Anterior cingulate cortex (tissue), 58 donors: ENCODE results near the gene KLHL3.
A peak's percentile ranks its signal among the peaks of the same experiment; 100 is the strongest.

Experiments used
- DNase-seq, 58 donors: peaks; one replicate each; lab custom pipeline; 2025; lab: John Stamatoyannopoulos, UW

KLHL3 gene

DNA sequence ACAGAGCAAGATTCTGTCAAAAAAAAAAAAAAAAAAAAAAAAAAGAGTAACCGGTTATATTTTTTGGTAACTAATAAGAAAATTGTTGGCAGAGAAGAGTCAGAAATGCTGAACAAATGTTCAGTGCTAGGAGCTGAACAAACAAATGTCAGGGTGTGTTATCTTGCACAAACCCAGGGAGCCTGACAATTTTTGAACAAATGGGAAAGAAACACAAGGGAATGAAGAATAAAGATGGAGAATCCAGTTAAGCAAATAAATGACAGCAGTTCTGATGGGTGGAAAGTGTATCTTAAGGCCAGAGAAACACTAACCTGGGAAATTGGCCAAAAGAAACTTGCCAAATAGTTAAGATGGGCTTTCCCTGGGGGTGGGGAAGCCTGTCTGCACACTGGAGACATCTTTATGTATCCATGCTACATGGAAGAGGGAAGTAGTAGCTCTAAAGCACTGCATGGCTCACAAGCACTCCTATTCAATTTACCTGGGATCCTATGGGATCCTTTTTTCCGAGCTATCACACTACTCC lies 23.7 kb downstream of the KLHL3 start:
- no peak for DNase-seq

DNA sequence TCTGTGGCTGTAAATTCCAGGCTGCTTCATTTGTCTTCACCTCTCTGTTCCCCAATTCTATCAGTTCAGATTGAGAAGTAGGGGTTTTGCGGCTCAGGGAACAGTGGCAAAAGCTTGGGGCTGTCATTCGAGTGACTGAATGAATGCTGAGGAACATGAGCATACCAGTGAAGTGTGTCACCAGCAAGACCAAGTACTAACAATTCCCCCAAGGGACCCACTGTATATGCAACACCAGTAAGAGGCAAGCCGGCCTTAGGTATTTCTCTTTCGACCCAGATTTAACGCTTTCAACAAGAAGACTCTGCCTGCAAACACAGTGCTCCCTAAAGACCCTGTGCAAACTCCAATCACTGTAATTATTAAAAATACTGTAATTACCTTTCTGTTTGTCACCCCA lies 25.8 kb downstream of the KLHL3 start:
- no peak for DNase-seq

DNA sequence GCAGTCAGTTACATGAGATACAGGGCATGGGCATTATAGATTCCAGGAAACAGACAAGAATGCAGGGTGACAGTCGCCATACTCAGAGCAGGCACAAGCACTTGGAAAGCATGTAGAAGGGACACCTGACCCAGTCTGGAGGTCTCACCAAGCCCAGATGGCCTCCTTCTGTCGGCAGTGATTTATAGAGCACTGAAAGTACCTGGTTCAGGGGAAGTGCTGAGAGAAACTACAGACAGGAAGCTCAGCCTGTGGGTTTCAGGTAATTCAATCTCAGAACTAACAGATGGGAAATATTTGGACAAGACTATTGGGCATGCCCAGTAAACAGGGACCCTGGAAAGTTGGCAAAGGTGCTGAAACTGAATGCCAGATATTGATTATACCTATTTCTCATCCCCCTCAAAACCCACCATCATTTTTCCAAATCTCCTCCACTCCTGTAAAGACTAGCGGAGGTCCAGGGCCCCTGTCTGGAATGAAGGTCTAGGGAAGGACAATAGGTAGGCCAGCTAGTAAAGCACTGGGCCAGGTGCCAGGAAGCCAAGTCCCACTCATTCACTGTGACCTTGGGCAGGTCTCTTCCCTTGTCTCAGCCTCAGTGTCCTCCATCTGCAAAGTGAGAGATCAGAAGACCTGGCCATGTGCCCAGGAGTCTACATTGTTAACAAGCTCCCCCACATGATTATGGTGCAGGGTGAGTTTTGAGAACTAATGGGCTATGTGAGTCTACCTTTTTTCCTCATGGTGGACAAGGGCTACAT lies 26.9 kb downstream of the KLHL3 start:
- DNase-seq = no peak

DNA sequence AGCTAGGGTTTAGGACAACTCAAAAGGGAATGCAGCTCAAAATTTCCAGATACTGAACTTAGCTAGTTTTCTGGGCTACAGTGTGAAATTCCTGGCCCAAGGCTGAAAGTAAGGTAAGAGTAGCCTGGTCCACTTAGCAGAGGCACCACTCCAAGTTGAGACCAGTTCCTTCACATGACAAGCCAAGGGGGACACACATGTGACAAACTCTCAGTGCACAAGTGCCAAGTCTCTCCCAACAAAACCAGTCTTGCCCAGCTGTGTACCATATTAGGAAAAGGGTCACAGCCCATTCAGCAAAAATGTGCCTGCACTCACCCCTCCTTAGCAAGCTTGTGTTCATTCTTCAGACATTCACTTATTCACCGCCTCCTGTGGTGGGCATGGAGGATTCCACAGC lies 27.8 kb downstream of the KLHL3 start:
- DNase-seq = no peak

DNA sequence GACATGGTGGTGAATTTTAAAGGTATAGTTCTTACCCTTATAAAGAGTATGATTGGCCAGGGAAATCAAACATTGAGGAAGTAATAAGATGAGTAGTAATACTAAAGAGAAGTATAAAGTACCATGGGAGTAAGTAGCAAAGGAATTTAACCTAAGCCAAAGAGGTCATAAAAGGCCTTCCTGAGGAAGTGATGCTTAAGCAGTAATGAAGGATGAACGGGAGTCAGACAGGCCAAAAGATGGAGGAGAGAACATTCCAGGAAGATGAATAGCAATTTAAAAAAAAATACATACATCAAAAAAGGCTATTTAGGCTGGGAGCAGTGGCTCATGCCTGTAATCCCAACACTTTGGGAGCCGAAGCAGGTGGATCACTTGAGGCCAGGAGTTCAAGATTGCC lies 29.0 kb downstream of the KLHL3 start:
- no peak for DNase-seq

DNA sequence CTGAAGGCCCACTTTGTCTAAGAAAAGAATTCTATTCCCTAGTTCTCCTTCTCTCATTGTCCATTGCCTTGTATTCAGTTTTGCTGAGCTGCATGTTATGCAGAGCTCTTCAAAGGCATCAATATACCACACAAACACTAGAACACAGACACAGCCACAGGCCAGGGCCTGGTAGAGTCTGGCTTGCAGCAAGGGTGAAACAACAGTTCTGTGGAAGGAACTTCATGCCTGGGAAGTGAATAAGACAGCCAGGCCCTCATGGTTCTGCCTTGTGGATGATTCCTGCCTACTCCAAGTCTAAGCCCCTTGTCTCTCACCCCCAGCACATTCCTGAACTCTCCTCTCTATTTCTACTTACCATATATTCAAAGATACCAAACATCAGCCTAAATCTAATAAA lies 30.8 kb downstream of the KLHL3 start:
- no peak for DNase-seq

DNA sequence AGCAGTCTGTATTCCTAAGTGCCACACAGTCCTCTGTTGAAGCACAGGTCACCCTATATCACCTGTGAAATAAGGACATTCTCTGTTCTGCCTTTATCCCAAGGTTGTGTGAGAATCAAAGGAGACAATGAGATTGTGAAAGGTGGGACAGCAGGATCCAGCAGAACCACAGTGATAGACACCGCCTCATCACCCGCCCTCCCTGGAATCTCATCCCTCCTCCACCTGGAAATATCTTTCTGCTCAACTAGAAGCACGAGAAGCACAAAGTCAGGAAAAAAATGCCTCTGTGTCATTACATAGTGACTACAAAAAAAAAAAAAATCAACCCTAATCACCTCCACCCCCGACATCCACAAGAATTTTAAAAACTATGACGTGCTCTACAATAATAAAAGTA lies 32.3 kb downstream of the KLHL3 start:
- DNase-seq = no peak

DNA sequence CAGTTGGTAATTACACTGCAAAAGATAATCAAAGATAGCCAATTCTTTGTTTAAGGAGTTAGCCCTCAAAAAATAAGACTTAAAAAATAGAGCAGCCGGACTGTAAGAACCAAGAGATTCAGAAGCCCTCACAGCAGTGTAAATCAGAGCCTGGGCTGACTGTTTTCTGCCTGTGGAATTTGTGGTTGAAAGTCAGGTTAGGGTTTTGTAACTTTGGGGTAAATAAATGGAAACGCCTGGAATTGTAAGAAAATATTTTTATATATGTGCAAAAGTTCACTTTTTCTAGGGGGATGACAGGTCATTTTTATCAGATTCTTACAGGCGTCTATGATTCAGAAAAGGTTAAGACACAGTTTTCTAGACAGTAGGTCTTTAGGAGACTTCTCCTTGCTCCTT lies 35.6 kb downstream of the KLHL3 start:
- DNase-seq = no peak

DNA sequence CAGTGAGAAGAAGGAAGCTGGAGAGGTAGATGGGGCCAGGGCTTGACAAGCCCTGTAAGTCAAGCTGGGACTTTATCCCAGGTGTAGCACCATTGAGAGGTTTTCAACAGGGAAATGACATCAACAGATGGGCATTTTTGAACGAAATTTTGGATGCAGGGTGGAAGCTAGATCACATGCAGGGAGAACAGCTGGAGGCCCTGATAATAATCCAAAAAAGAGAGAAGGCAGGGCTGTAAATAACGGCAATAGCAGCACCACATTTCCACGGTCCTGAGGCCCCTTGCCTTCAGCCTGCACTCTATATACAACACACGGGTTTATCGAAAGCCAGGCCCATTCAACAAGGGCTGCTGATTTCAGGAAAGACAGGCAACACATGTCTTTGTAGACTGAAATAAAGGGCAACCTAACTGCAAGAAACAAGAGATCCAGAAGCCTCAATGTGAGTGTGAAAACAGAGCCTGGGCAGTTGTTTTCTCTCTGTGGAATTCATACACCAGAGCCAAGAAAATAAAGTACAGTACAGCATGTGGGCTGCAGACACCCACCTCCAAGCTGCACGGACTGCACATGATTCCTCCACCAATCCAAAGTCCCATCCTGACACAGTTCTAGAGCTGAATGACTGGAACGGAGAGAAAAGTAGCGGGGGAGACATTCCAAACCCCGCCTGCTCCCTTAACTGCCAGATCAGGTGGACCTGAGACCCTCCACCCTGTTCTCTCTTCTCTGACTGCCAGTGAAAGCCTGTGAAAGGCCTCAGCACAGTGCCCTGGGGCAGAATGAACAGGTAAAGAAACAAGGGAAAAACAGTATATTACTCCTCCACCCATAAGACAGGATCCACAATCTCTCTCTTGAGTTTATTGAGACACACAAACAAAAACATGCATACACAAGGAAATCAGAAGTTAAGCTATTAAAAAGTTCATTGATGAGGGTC lies 36.3 kb downstream of the KLHL3 start:
- peak in 34 of 58 donors; percentile 2 to 66 (median 16) for DNase-seq

DNA sequence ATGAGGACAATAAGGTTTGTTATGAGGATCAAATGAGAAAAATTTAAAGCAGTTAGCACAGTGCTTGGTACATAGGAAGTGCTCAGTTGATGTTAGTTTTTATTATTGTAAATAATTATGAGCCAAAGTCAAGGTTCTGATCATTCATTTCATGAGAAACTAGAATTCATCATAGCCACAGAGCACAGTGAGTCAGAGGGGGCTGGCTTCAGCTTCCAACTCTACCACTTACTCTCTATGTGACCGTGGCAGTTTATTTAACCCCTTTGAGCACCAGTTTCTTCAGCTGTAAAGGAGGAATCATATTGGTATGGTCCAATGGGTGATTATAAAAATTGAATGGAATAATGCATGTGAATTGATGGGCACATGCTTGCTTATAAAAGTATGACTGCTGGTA lies 39.4 kb downstream of the KLHL3 start:
- DNase-seq = no peak

DNA sequence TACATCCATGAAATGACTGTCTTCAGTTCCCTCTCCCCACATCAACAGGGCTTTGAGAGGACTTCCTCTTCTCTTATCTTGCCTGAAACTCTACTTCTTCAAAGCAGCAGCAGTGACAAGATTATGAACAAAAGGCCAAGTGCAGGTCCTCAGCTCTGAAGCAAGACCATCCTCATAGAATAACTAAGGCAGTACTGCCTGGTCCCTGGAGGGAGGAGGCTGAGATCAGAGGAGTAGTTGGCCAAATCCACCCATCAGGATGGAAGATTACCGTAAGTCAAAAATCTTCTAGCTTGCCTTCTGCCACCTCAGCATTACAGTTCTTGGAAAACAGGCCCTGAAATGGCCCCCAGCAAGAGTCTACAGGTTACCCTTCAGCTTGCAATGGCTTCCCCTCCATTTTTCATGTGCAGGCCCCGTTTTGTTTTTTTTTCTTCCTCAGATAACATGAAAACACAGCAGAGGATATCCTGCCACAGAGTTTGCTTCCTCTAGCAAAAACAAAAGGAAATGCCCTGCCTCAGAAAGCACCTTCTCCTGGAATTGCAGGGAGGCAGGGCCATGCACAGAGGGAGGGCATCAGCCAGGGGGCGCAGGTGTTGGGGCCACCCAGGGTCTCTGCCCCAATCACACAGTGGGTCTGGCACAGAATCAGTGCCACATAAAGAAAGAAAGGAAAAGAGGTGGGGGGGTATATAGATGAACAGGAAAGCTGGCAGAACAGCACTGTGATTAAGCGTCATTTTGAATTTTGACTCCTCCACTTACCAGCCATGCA lies 40.0 kb downstream of the KLHL3 start:
- no peak for DNase-seq

DNA sequence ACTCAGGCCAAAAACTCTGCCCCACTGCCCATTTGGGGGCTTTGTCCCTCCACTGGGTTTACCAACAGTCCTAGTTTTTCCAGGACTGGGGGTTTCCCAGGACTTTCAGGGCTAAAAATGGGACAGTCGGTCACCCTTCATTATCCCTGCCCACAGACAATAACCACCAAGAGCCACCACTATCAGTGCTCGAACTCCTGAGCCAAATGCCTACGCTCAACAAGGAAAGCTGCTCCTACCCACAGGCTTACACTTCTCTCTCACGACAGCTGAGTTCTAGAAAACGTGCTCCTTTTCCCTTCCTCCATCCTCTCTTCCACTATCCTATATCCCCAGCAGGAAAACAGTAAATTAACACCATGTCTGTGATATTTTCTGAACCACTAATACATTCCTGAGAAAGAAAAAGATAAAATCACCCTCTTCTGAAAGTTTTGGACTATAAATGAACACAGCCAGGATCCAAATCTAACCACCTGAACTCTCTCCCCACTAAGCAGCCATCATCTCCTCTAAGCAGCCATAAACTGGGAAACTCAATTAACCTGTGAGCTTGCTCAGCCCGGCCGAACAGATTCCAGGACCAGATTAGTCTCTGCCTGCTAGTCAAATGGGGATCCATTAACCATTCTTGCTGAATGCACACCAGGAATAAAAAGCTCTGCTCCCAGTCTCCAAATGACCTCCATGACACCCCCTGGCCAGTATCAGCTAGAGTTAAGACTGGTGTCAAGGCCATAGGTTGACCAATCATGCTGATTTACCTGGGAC lies 41.8 kb downstream of the KLHL3 start:
- DNase-seq = no peak

DNA sequence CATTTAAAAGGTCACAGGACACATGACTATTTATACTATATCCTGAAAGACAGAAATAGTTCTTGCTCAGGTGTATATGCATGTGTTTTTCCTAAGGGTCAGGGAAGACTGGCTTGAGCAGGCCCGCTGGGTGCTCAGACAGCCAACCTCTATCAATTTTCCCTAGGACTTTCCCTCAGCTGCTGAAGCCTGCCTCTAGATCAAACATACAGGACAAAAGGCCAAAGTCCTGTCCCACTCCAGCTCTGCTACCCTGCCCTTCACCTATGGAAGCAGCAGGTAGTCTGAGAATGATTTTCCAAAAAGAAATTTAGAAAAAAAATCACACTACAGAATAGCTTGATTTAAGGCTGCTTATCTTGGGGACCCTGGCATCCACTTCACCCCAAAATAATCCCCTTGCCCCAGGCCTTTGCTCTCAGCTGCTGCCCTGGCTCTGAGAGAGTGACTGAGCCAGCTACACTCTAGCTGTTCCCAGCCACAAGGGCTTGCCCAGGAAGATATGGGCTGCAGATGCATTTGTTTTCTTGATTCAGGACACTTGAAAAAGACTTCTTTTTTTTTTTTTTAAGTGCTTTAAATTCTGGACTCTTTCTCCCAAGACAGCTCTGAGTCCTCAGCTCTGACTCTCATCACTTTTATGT lies 42.5 kb downstream of the KLHL3 start:
- DNase-seq = no peak

DNA sequence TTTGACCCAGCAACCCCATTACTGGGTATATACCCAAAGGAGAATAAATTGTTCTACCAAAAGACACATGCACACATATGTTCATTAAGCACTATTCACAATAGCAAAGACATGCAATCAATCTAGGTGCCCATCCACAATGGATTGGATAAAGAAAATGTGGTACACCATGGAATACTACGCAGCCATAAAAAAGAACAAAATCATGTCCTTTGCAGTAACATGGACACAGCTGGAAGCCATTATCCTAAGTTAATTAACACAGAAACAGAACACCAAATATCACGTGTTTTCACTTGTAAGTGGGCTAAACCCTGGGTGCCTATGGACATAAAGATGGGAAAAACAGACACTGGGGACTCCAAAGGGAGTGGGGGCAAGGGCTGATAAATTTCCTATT lies 46.6 kb downstream of the KLHL3 start:
- no peak for DNase-seq

DNA sequence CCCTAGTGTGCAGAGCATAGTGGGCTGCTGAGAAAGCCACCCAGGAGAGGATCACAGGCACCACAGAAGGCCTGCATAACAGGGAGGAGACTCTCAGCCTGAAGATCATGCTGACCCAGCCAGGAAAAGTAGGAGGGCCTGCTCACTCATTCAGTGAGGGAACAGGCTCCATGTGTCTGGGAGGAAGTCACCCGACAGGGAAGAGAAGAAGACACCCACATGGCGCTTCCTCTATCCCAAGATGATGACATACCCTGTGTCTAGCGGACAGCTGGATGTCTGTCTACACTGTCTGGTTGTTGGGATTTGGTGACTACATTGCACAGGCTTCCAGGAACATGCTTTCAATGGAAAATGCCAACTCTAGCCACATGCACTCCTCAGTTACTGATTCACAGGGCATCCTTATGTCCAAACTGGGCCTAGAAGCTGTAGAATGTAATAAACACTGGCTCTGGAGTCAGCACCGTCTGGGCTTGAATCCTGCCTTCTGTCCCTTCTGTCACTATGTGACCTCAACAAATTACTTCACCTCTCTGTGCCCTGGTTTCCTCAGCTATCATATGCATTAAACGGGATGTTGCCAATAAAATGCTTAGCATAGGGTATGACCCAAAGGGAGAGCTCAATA lies 47.6 kb downstream of the KLHL3 start:
- peak in 1 of 58 donors; percentile 8 for DNase-seq

DNA sequence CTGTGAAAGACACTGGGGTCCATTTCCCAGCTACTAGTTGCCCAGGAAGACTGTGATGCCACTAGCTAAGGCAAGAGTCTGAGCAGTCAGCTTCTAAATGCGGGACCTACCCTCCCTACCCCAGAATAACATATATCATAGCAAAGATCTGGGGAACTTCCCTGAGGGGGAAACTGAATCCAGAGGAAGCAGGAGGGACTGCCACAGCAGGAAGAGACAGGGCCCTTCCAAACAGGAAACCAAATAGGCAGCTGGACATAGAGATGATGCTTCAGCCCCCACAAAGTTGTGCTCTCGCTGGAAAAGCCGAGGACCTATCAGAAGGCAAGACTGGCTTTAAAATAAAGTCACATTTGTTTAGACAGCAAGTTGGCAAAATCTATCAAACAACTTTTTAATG lies 51.1 kb downstream of the KLHL3 start:
- no peak for DNase-seq

DNA sequence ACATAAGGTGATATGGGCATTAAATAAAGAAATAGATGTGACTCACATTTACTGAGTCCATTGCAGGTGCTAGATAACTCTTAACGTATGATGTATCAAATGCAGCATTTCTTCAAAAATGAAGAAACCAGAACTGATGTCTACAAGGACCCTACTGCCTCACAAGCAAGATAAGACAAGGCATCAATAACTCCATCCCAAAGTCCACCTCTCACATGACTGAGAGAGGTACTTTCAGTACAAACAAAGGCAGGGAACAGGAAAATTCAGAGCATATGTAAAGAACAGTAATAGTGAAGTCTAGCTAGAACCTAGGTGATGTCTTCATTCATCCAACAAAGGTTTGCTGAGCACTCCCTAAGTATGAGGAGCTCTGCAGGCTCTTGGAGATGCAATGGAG lies 54.7 kb downstream of the KLHL3 start:
- DNase-seq = no peak

DNA sequence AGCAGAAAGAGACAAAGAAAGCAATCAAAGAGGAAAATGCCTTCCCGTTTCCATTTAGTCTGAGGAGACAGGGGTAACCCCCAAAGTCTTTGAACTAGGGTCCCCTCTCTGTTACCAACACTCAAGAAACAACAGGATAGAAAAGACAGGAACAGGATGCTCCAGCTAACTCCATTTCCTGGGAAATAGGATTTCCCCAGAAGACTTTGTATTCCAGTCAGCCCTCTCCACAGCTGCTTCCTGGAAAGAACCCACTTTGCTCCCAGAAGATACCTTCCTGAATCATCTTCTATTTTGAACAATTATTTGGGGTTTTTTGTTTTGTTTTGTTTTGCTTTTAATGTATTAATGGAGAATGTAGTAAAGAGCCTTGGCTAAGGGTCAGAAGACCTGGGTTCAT lies 56.0 kb downstream of the KLHL3 start:
- no peak for DNase-seq

DNA sequence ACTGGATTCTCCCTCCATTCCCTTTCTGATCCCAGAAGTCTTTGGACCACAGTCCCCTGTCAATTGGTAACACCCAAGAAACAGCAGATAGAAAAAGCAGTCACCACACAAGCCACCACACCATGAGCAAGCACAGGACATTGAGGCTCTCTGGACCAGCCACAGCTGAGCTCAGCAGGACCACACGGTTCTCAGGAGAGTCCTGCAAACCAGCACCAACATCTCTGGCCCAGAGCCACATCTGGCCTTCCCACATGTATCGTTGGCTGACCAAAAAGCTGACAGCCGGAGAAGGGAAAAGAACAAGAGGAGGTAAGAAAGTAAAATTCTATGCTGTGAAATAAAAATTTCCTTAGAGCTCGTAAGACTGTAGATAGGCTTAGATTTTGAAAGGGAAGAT lies 56.7 kb downstream of the KLHL3 start:
- DNase-seq = no peak
